M059J (cell line): ENCODE results near the gene COX8C. TPM values are rescaled to one million over a fixed set of nuclear protein-coding genes. Genes with fewer than 3 reads are reported as not detected.
"Not testable (repeated sequence)": the region's sequence is repeated elsewhere in the genome, so short reads cannot be mapped to it uniquely, and the experiment has no call there.

ENCODE experiments used
- DNase-seq: peaks from one replicate; pipeline ENCODE4 v3.0.0-alpha.2; 2012; ENCODE audit warnings: low read depth
- total RNA-seq: library from RNA; depleted of rRNA; stranded (reverse); fragments of >200 nt; shearing (Covaris generic); gene quantifications from 2 replicates; pipeline ENCODE4 v1.2.3, GENCODE V29; 2014; rRNA removed

Gene COX8C
- total RNA-seq, 1 experiment from 2014 or later: not detected

DNA sequence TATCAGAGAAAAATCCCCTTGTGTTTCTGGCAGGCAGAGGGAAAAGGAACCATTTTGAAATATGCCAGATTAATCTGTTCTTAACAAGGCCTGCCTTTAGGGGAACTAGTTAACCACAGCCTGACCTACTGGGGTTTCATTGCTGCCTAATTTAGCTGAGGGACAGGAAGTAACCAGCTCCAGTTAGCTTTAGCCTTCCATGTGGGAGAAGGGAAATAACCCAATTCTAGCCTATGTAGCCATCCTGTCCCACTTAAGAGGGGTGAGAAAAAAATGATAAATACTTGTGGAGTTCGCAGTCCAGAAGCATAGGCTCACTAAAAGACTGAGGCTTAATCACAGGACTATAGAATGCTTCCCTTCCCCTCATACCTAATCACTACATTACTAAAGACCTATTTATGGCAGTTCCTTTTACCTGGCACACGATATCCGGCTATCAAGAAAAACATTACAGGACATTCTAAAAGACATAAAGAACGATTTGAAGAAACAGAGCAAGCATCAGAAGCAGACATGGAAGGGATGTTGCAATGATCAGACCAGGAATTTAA lies 22.8 kb downstream of the COX8C start:
- DNase-seq: no peak

DNA sequence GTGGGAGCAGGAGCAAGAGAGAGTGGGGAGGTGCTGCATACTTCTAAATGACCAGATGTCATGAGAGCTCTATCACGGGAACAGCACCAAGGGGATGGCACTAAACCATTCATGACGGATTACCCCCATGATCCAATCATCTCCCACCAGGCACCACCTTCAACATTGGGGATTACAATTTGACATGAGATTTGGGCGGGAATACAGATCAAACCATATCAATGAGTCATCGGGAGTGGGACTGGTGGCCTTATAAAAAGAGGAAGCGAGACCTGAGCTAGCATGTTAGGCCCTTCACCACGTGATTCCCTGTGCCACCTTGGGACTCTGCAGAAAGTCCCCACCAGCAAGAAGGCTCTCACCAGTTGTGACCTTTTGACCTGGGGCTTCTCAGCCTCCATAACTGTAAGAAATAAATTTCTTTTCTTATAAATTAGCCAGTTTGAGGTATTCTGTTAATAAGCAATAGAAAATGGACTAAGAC lies 28.7 kb downstream of the COX8C start:
- no peak for DNase-seq

DNA sequence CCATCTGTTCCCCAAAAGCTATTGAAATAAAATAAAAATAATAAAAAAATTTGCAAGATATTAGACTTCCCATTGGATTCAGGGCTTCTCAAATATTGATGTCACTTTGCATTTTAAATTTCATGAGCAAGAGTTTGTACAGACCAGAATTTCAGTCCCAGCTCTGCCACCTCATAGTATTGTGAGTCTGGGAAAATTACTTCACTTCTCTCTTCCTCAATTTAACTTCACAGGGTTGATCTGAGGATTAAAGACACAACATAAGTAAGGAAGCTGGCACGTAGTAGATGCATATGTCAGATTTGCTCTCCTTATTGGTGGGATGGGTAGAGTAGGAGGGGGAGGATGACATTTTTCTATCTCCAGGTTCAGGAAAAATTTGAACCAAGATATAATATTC lies 32.8 kb downstream of the COX8C start:
- no peak for DNase-seq

DNA sequence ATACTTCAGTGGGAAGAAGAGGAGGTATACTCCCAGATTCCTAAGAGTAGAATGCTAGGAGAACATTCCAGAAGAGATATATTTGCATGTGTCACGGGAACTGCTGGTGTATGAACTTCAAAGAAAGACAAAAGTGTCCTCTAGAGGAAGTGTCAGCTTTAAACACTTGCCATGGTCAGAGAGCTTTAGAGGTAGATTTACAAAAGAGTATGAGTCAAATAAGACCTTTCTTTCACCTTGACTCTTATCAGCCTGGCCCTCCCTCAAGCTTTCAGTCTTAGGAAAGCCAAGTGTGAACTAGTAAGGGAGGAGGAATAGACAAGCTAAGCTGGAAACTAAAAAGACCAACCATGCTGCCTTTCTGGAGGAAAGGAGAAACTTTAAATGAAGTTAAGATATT lies 34.7 kb downstream of the COX8C start:
- no peak for DNase-seq

DNA sequence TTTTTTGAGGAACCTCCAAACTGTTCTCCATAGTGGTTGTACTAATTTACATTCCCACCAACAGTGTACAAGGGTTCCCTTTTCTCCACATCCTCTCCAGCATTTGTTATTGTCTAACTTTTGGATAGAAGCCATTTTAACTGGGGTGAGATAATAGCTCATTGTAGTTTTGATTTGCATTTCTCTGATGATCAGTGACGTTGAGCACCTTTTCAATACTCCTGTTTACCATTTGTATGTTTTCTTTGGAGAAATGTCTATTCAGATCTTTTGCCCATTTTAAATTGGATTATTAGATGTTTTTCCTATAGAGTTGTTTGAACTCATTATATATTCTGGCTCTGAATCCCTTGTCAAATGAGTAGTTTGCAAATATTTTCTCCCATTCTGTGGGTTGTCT lies 37.3 kb downstream of the COX8C start:
- DNase-seq: not testable (repeated sequence)

DNA sequence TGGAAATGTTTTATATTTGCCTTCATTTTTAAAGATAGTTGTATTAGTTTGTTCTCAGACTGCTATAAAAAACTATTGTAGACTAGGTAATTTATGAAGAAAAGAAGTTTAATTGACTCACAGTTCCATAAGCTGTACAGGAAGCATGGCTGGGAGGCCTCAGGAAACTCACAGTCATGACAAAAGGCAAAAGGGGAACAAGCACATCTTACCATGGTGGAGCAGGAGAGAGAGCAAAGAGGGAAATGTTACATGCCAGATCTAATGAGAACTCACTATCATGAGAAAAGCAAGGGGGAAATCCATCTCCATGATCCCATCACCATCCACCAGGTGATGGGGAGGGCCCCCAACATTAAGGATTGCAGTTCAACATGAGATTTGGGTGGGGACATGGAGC lies 48.2 kb downstream of the COX8C start:
- DNase-seq: no peak

DNA sequence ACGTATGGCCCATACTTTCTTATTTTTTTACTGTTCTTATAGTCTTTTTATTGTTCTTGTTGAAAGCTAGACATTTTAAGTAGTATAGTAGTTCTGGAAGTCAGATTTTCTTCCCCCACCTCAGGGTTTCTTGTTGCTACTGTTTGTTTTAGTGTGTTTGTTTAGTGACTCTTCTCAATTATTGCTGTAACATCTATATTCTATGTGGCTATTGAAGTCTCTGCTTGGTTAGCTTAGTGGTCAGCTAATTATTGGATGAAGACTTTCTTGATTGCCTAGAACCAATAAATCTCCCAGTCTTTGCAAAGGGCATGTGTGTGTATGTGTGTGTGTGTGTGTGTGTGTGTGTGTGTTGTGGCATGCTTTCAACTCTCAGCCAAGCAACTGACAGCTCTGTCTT lies 49.5 kb downstream of the COX8C start:
- no peak for DNase-seq

Other genes with a start within 250 kb of the COX8C start
- gene ITPK1, start 231.3 kb upstream of the COX8C start, total RNA-seq: 5.6 and 10.2 TPM in 2 replicates
- gene MOAP1, start 162.3 kb upstream of the COX8C start, total RNA-seq: 9.8 and 10.9 TPM in 2 replicates
- 8.2 and 11.6 TPM in 2 replicates for gene LYSET, start 161.9 kb upstream of the COX8C start, total RNA-seq
- gene GON7, start 140.1 kb upstream of the COX8C start, total RNA-seq: 11.4 and 23.5 TPM in 2 replicates
- 29.7 and 48.2 TPM in 2 replicates for gene UBR7, start 139.9 kb upstream of the COX8C start, total RNA-seq
- 8.2 and 9.4 TPM in 2 replicates for gene BTBD7, start 14.1 kb upstream of the COX8C start, total RNA-seq
- not detected in 2 replicates for gene UNC79, start 83.8 kb downstream of the COX8C start, total RNA-seq